Neural progenitor cell (in vitro differentiated cells): Measurements from ENCODE around the gene IRAK1.

ENCODE experiments used
- CTCF ChIP-seq: fragments of 200-600 bp; sonication (generic); IDR thresholded peaks from 2 replicates; pipeline ENCODE4 v1.5.1; 2017; ENCODE audit warnings: antibody characterized with exemption, mild to moderate bottlenecking
- EZH2 ChIP-seq: fragments of 200-600 bp; sonication (generic); IDR thresholded peaks from 2 replicates; pipeline ENCODE4 v1.6.1; 2017; ENCODE audit warnings: antibody characterized with exemption, mild to moderate bottlenecking, moderate library complexity
- EZH2phosphoT487 ChIP-seq: fragments of 200-600 bp; sonication (generic); IDR thresholded peaks from 2 replicates; pipeline ENCODE4 v1.6.1; 2017; ENCODE audit warnings: antibody characterized with exemption

- TF ChIP-seq EZH2 (no peak), CTCF (no peak), EZH2phosphoT487 (no peak)
Measured at GRCh38 chrX:153968255-153968654, 51.4 kb downstream of the IRAK1 start.
